SKM-1 (cell line): ENCODE data around the gene SIAE.

Experiments used
- DNase-seq: peaks from one replicate; lab custom pipeline; 2025; ENCODE audit not compliant: unreplicated experiment; lab: John Stamatoyannopoulos, UW

The SIAE gene

DNA sequence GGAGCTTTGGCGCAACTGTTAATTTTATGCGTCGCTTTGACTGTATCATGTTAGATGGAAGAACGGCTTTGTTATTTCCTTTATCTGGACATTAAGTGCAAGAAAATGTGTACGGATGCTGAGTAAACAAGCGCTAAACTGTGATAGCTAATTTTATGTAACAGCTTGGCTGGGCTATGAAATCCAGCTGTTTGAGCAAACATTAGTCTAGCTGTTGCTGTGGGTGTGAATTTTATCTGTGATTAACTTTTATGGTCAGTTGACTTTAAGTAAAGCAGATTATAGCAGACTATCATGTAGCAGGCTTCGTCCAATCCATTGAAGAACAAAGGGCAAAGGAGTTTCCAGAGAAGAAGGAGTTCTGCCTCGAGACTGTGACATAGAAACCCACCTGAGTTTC lies 89.8 kb downstream of the SIAE start:
- DNase-seq = no peak
